Measurements from ENCODE around the gene INHBB.
"Not testable (repeated sequence)": the region's sequence is repeated elsewhere in the genome, so short reads cannot be mapped to it uniquely, and the experiment has no call there.

Gene INHBB

DNA sequence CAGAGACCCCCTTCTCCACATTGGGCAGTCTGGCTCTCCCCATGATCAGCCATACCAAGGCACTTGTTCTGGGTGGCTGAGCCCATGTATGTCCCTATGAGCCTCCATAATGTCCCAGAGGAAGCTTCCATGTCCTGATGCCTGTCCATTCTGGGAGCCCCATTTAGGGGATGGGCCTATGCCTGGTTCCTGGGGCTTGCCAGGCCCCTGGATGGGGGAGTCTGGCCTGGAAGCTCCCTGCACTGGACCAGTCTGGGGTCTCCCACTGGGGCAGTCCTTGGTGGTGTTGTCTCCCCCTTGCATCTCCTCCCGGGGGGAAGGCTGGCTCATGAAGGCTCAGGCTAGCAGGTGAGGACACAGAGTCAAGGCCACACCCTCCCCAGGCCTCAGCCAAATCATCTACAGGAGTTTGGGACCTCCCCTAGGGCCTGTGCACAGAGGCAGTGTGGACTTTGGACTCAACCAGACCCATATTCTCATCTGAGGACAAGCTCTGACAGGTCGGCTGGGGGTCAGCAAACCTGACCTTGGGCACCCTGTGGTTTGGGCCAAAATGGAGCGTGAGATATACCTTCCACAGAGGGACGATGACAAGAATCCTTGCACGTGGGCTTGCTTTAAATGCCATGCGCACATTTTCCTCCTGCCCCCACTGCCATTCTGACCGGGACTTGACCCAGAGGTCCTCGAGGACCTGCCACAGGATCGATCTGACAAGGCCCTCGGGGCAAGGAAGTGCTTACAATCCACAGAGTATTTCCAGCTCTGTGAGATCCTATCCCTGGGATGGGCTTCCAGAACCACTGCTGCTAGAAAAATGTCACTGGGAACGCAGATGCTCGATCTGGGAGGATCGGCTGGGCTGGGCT lies 38.8 kb downstream of the INHBB start:
- ChIA-PET CTCF (no interaction called here), POLR2A (no interaction called here)
- peaks cover 0 to 9% (median 2%) of the 10 kb centered on the region in 5 experiments for H3K27me3 ChIP-seq (replicated peaks in 2 of 5; ENCODE audit: control insufficient read depth in 4 of 5, insufficient read depth in 5 of 5, low read length in 4 of 5)

DNA sequence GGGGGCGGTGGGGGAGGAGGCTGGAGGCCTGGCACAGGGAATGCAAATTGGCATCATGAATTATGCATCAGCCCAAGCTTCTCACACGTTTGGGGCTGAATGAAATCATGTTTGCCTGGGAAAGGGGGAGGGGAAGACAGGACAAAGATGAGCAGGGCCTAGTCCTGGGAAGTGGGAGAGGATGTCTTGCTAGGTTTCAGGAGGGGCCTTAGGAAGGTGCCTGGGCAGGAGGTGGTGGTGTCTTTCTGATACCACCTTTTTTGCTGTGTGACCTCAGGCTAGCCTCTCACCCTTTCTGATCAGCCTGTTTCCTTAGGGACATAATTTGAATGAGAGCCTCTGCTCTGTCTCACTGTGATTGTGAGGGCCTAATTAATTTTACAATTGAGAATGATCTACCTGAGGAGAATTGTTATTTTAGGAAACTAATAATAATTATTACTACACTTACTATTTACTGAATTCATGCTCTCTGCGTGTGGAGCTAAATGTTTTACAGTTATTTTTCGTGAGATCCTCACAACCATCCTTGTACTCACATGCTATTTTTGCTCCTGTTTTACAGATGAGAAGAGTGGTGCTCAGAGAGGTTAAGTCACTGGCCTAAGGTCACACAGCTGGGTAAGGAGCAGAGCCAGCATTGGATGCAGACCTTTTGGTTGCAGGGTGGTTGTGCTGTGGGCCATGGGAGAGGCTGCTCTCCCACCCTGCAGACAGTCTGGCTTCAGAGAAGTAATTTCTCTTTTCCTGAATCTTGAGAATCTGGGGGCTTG lies 39.6 kb downstream of the INHBB start:
- 68% methylated on average over 2 of the region's 4 CpGs for whole genome bisulfite sequencing (ENCODE audit: insufficient coverage)
- ChIA-PET CTCF (no interaction called here), POLR2A (no interaction called here)

More for the DNA sequence above, 38.8 kb downstream of the INHBB start:
- H3K36me3 ChIP-seq (ENCODE audit: control insufficient read depth in 4 of 4, insufficient read depth in 4 of 4, low read length in 3 of 4) = no peaks in the 10 kb centered on the region
- H3K4me1 ChIP-seq (ENCODE audit: control extremely low read depth in 1 of 4, control insufficient read depth in 4 of 4, insufficient read depth in 4 of 4, low read length in 3 of 4) = no peaks in the 10 kb centered on the region
- DNase-seq = no peak
- no peak overlapping the region for H3K4me3 ChIP-seq (ENCODE audit: control insufficient read depth in 1 of 7, extremely low read depth in 1 of 7, insufficient read depth in 4 of 7, low read depth in 2 of 7, low read length in 6 of 7)
- H3K9me3 ChIP-seq (ENCODE audit: control extremely low read depth in 1 of 5, control insufficient read depth in 4 of 5, insufficient read depth in 2 of 5, low read depth in 1 of 5, low read length in 4 of 5) = no peaks in the 10 kb centered on the region
- no peak overlapping the region for H3K27ac ChIP-seq (ENCODE audit: insufficient read depth in 1 of 2, low read depth in 1 of 2, low read length in 2 of 2, poor library complexity in 1 of 2, severe bottlenecking in 2 of 2)
- WGBS (ENCODE audit: insufficient coverage) = 88% methylated on average over 13 of the region's 13 CpGs

DNA sequence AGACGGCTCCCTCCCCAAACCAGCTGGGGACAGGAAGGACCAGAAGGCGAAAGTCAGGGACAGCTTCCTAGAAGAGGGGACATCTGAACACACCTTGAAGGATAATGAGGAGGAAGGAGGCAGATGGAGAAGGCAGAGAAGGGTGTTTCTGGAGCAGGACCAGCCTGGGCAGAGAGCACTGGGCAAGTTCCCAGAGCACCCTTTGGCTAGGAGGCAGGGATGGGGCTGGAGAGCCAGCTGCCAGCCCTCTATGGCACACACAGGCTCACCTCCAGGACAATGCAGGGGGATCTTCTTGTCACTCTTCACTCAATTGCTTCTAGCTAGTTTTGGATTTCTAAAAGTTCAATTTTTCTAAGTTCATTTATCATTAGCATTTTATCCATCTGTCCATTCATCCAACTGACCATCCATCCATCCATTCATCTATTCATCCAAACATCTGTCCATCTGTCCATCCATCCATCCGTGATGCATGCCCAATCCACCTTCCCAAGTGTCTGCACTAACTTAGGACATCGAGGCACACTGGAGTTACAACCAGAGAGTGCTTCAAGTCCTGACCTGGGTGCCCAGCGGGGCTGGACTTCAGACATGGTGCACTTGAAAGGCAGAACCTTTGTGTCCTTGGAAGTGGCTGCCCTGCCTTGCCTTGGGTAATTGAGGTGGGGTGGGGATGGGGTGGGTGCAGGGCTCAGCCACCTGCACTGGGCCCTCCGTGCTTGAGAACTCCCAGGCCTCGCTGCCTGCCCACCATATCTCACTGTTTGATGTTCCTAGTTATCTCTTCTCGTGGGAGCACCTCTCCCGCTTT lies 42.5 kb downstream of the INHBB start:
- CTCF ChIA-PET = no interaction called here

More for the DNA sequence above, 39.6 kb downstream of the INHBB start:
- H3K4me3 ChIP-seq (ENCODE audit: control insufficient read depth in 1 of 7, extremely low read depth in 1 of 7, insufficient read depth in 4 of 7, low read depth in 2 of 7, low read length in 6 of 7) = no peak overlapping the region
- no peaks in the 10 kb centered on the region for H3K4me1 ChIP-seq (ENCODE audit: control extremely low read depth in 1 of 4, control insufficient read depth in 4 of 4, insufficient read depth in 4 of 4, low read length in 3 of 4)
- no peaks in the 10 kb centered on the region for H3K9me3 ChIP-seq (ENCODE audit: control extremely low read depth in 1 of 5, control insufficient read depth in 4 of 5, insufficient read depth in 2 of 5, low read depth in 1 of 5, low read length in 4 of 5)
- peaks cover 0 to 15% (median 3%) of the 10 kb centered on the region in 5 experiments for H3K27me3 ChIP-seq (replicated peaks in 2 of 5; ENCODE audit: control insufficient read depth in 4 of 5, insufficient read depth in 5 of 5, low read length in 4 of 5)
- no peak overlapping the region for H3K27ac ChIP-seq (ENCODE audit: insufficient read depth in 1 of 2, low read depth in 1 of 2, low read length in 2 of 2, poor library complexity in 1 of 2, severe bottlenecking in 2 of 2)
- H3K36me3 ChIP-seq (ENCODE audit: control insufficient read depth in 4 of 4, insufficient read depth in 4 of 4, low read length in 3 of 4) = no peaks in the 10 kb centered on the region
- DNase-seq = no peak

DNA sequence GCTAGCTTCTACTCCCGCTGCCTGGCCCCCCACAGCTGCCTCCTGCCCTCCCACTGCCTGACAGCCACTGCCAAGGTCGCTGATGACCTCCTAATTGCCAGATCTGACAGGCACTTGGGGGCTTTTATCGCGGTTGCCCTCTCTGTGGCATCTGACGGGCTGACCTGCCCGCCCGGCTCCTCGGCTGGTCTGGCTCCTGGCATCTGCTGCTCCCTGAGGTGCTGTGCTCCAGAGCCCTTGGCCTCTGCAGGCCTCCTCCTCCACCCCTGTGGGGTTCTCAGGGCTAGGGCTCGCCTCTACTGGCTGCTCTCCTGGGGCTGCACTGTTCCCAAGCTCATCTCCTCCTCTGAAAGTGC lies 43.1 kb downstream of the INHBB start:
- ChIA-PET CTCF (no interaction called here), POLR2A (no interaction called here)
- DNase-seq = no peak
- Histone ChIP-seq H3K4me1 (ENCODE audit: control extremely low read depth in 1 of 4, control insufficient read depth in 4 of 4, insufficient read depth in 4 of 4, low read length in 3 of 4) (no peaks in the 10 kb centered on the region), H3K27me3 (replicated peaks in 2 of 5; ENCODE audit: control insufficient read depth in 4 of 5, insufficient read depth in 5 of 5, low read length in 4 of 5) (peaks cover 0 to 15% (median 4%) of the 10 kb centered on the region in 5 experiments), H3K9me3 (ENCODE audit: control extremely low read depth in 1 of 5, control insufficient read depth in 4 of 5, insufficient read depth in 2 of 5, low read depth in 1 of 5, low read length in 4 of 5) (peaks cover 0 to 6% (median 0%) of the 10 kb centered on the region in 5 experiments), H3K4me3 (ENCODE audit: control insufficient read depth in 1 of 7, extremely low read depth in 1 of 7, insufficient read depth in 4 of 7, low read depth in 2 of 7, low read length in 6 of 7) (no peak overlapping the region), H3K36me3 (ENCODE audit: control insufficient read depth in 4 of 4, insufficient read depth in 4 of 4, low read length in 3 of 4) (no peaks in the 10 kb centered on the region), H3K27ac (ENCODE audit: insufficient read depth in 1 of 2, low read depth in 1 of 2, low read length in 2 of 2, poor library complexity in 1 of 2, severe bottlenecking in 2 of 2) (no peak overlapping the region)
- WGBS (ENCODE audit: insufficient coverage) = 85% methylated on average over 9 of the region's 9 CpGs

More for the DNA sequence above, 42.5 kb downstream of the INHBB start:
- no peaks in the 10 kb centered on the region for H3K4me1 ChIP-seq (ENCODE audit: control extremely low read depth in 1 of 4, control insufficient read depth in 4 of 4, insufficient read depth in 4 of 4, low read length in 3 of 4)
- POLR2A ChIA-PET = no interaction called here
- no peak overlapping the region for H3K27ac ChIP-seq (ENCODE audit: insufficient read depth in 1 of 2, low read depth in 1 of 2, low read length in 2 of 2, poor library complexity in 1 of 2, severe bottlenecking in 2 of 2)
- H3K36me3 ChIP-seq (ENCODE audit: control insufficient read depth in 4 of 4, insufficient read depth in 4 of 4, low read length in 3 of 4) = no peaks in the 10 kb centered on the region
- DNase-seq = no peak
- H3K27me3 ChIP-seq (replicated peaks in 2 of 5; ENCODE audit: control insufficient read depth in 4 of 5, insufficient read depth in 5 of 5, low read length in 4 of 5) = peaks cover 0 to 15% (median 4%) of the 10 kb centered on the region in 5 experiments
- WGBS (ENCODE audit: insufficient coverage) = 87% methylated on average over 8 of the region's 9 CpGs
- peaks cover 0 to 6% (median 0%) of the 10 kb centered on the region in 5 experiments for H3K9me3 ChIP-seq (ENCODE audit: control extremely low read depth in 1 of 5, control insufficient read depth in 4 of 5, insufficient read depth in 2 of 5, low read depth in 1 of 5, low read length in 4 of 5)
- H3K4me3 ChIP-seq (ENCODE audit: control insufficient read depth in 1 of 7, extremely low read depth in 1 of 7, insufficient read depth in 4 of 7, low read depth in 2 of 7, low read length in 6 of 7) = no peak overlapping the region

DNA sequence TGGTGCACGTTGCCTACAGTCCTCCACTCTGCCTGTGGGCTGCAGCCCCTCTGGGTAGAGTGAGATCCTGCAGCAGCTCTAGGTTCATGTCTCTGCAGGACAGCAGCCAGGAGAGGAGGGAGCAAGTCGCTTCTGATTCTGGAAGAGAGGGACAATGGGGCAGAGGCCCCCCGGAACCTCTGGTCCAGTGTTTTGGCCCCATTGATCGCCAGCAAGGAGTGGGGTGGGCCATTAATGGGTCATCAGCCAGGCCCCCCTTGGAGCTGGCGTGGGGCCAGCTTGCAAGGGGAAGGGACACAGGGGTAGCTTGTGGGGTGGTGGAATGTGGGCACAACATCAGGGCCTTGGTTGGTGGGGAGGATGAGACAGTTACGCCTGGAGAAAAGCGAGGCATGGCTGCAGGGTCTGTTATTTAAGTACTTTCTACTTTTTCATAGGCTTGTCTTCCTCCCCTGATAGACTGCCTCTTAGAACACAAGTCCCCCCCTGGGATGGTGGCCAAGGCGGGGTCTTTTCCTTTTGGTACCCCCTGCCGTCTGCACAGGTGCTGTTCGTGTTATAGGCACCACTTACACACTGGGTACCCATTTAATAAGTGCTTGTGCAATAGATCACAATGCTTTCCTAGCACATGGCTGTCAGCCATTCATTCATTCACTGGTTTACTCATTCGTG lies 44.6 kb downstream of the INHBB start:
- Histone ChIP-seq H3K27me3 (replicated peaks in 2 of 5; ENCODE audit: control insufficient read depth in 4 of 5, insufficient read depth in 5 of 5, low read length in 4 of 5) (peaks cover 0 to 15% (median 4%) of the 10 kb centered on the region in 5 experiments), H3K4me1 (ENCODE audit: control extremely low read depth in 1 of 4, control insufficient read depth in 4 of 4, insufficient read depth in 4 of 4, low read length in 3 of 4) (no peaks in the 10 kb centered on the region), H3K9me3 (ENCODE audit: control extremely low read depth in 1 of 5, control insufficient read depth in 4 of 5, insufficient read depth in 2 of 5, low read depth in 1 of 5, low read length in 4 of 5) (peaks cover 0 to 6% (median 0%) of the 10 kb centered on the region in 5 experiments), H3K36me3 (ENCODE audit: control insufficient read depth in 4 of 4, insufficient read depth in 4 of 4, low read length in 3 of 4) (no peaks in the 10 kb centered on the region), H3K4me3 (ENCODE audit: control insufficient read depth in 1 of 7, extremely low read depth in 1 of 7, insufficient read depth in 4 of 7, low read depth in 2 of 7, low read length in 6 of 7) (no peak overlapping the region), H3K27ac (ENCODE audit: insufficient read depth in 1 of 2, low read depth in 1 of 2, low read length in 2 of 2, poor library complexity in 1 of 2, severe bottlenecking in 2 of 2) (no peak overlapping the region)
- ChIA-PET POLR2A (no interaction called here), CTCF (no interaction called here)
- no peak for DNase-seq
- 84% methylated on average over 8 of the region's 11 CpGs for WGBS (ENCODE audit: insufficient coverage)

DNA sequence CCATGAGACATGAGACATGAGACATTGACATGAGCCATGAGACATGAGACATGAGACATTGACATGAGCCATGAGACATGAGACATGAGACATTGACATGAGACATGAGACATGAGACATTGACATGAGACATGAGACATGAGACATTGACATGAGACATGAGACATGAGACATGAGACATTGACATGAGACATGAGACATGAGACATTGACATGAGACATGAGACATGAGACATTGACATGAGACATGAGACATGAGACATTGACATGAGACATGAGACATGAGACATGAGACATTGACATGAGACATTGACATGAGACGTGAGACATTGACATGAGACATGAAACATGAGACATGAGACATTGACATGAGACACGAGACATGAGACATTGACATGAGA lies 45.4 kb downstream of the INHBB start:
- H3K4me3 ChIP-seq (ENCODE audit: control insufficient read depth in 1 of 7, extremely low read depth in 1 of 7, insufficient read depth in 4 of 7, low read depth in 2 of 7, low read length in 6 of 7); H3K4me1 ChIP-seq (ENCODE audit: control extremely low read depth in 1 of 4, control insufficient read depth in 4 of 4, insufficient read depth in 4 of 4, low read length in 3 of 4); DNase-seq; CTCF ChIA-PET; POLR2A ChIA-PET; H3K9me3 ChIP-seq (ENCODE audit: control extremely low read depth in 1 of 5, control insufficient read depth in 4 of 5, insufficient read depth in 2 of 5, low read depth in 1 of 5, low read length in 4 of 5); H3K27ac ChIP-seq (ENCODE audit: insufficient read depth in 1 of 2, low read depth in 1 of 2, low read length in 2 of 2, poor library complexity in 1 of 2, severe bottlenecking in 2 of 2); H3K36me3 ChIP-seq (ENCODE audit: control insufficient read depth in 4 of 4, insufficient read depth in 4 of 4, low read length in 3 of 4): not testable (repeated sequence)
- WGBS (ENCODE audit: insufficient coverage) = 80% methylated on average over 2 of the region's 2 CpGs
- peaks cover 0 to 20% (median 4%) of the 10 kb centered on the region in 5 experiments for H3K27me3 ChIP-seq (replicated peaks in 2 of 5; ENCODE audit: control insufficient read depth in 4 of 5, insufficient read depth in 5 of 5, low read length in 4 of 5)
